ENCODE results near the gene L2HGDH. TPM values are rescaled to one million over a fixed set of nuclear protein-coding genes. Genes with fewer than 3 reads are reported as not detected.

L2HGDH gene
- total RNA-seq, 4 donors from 2014 or later = 8.6 to 13.4 (median 10.9) TPM

- H3K4me3 ChIP-seq = no peak overlapping the region
- H3K4me1 ChIP-seq = peaks cover 17 to 33% of the 10 kb centered on the region in 2 donors
- intact Hi-C loops (cut with DNase I; ENCODE audit: low total_unique reads) = no loop called here
- H3K9me3 ChIP-seq = no peaks in the 10 kb centered on the region
- no peak for TF ChIP-seq POLR2A (IDR thresholded peaks at IDR 0.05)
- TF ChIP-seq, protein P1, sequence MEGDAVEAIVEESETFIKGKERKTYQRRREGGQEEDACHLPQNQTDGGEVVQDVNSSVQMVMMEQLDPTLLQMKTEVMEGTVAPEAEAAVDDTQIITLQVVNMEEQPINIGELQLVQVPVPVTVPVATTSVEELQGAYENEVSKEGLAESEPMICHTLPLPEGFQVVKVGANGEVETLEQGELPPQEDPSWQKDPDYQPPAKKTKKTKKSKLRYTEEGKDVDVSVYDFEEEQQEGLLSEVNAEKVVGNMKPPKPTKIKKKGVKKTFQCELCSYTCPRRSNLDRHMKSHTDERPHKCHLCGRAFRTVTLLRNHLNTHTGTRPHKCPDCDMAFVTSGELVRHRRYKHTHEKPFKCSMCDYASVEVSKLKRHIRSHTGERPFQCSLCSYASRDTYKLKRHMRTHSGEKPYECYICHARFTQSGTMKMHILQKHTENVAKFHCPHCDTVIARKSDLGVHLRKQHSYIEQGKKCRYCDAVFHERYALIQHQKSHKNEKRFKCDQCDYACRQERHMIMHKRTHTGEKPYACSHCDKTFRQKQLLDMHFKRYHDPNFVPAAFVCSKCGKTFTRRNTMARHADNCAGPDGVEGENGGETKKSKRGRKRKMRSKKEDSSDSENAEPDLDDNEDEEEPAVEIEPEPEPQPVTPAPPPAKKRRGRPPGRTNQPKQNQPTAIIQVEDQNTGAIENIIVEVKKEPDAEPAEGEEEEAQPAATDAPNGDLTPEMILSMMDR (IDR thresholded peaks at IDR 0.05 in 4 of 5, conservative IDR thresholded peaks at IDR 0.05 in 1 of 5) = no peak
- ATAC-seq (no peak), DNase-seq (no peak)
- no peak overlapping the region for H3K27ac ChIP-seq
- H3K36me3 ChIP-seq = no peaks in the 10 kb centered on the region
- in situ Hi-C loops (cut with MboI; ENCODE audit: low sequenced_read_pairs in 4 of 4) = no loop called here
- H3K27me3 ChIP-seq = no peaks in the 10 kb centered on the region
These were observed 26.6 kb upstream of the L2HGDH start for GRCh38 chr14:50338587-50338986.

DNA sequence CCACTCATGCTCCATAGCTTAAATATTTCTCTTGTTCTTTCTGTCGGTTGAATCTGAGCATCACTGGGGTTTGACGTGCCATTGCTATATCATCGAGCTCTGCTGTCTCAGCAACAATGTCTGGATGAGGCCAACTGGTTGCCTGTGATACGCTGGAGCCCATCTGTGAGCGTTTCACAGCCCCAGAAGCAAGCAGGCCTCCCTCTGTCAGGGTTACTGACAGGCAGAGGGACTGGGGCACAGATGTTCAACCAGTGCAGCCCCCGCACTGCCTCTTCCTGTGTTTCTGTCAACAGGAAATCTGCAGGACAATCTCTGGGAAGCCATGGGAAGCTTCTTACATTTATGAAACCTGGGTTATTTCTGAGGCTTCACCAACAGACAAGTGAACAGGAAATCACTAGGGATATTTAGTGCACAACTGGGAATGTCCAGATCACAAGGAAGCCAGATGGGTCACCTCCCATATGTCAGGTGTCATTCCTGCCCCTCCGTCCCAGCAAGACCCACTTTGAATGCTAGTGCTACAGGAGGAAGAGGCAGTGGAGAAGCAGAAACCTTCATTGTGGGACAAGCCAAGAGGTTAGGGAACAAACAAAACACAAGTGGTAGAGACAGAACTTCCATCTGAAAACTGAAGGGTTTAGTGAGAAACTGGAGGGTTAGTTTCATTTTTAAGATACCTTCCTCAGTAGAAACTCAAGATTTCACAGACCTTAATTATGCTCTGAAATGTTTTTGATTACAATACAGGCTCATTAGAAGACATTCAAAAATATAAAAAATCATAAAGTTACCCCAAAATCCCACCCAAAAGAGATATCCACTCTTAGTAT is 24.2 kb upstream of the L2HGDH start:
- Histone ChIP-seq H3K9me3 (no peaks in the 10 kb centered on the region), H3K4me1 (peaks cover 9 to 12% of the 10 kb centered on the region in 2 donors), H3K36me3 (peaks cover 0 to 2% of the 10 kb centered on the region in 2 donors), H3K27ac (peak overlapping the region; percentile 48 to 74 (median 60)), H3K27me3 (no peaks in the 10 kb centered on the region), H3K4me3 (no peak overlapping the region)
- intact Hi-C loops (cut with DNase I; ENCODE audit: low total_unique reads) (no loop called here), in situ Hi-C loops (cut with MboI; ENCODE audit: low sequenced_read_pairs in 4 of 4) (no loop called here)
- ATAC-seq (peak in 1 of 2 donors; percentile 15), DNase-seq (no peak)
- no peak for TF ChIP-seq POLR2A (IDR thresholded peaks at IDR 0.05)
- TF ChIP-seq, protein P1 (IDR thresholded peaks at IDR 0.05 in 4 of 5, conservative IDR thresholded peaks at IDR 0.05 in 1 of 5) = no peak

GRCh38 chr14:50335389-50335788 is 23.4 kb upstream of the L2HGDH start:
- TF ChIP-seq, protein P1 (IDR thresholded peaks at IDR 0.05 in 4 of 5, conservative IDR thresholded peaks at IDR 0.05 in 1 of 5) = no peak
- TF ChIP-seq POLR2A (IDR thresholded peaks at IDR 0.05) = no peak
- DNase-seq (peak in 1 of 2 donors; percentile 52), ATAC-seq (peak; percentile 53 to 65)
- Histone ChIP-seq H3K4me1 (peaks cover 9 to 12% of the 10 kb centered on the region in 2 donors), H3K4me3 (no peak overlapping the region), H3K27ac (peak overlapping the region; percentile 48 to 74 (median 60)), H3K9me3 (no peaks in the 10 kb centered on the region), H3K36me3 (peaks cover 0 to 3% of the 10 kb centered on the region in 2 donors), H3K27me3 (no peaks in the 10 kb centered on the region)
- in situ Hi-C loops (cut with MboI; ENCODE audit: low sequenced_read_pairs in 4 of 4) (no loop called here), intact Hi-C loops (cut with DNase I; ENCODE audit: low total_unique reads) (no loop called here)

DNA sequence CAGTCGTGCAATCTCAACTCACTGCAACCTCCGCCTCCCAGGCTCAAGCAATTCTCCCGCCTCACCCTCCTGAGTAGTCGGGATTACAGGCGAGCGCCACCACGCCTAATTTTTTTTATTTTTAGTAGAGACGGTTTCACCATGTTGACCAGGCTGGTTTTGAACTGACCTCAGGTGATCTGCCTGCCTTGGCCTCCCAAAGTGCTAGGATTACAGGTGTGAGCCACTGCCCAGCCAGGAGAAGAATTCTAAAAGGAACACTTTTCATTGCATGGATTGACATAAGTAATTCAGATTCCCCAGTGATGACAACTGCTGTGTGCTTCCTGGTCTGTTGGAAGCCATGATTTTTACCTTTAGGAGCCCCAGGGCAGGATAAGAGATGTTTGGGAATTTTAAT is 22.2 kb upstream of the L2HGDH start:
- no peak for DNase-seq
- no peaks in the 10 kb centered on the region for H3K9me3 ChIP-seq
- peaks cover 0 to 3% of the 10 kb centered on the region in 2 donors for H3K36me3 ChIP-seq
- intact Hi-C loops (cut with DNase I; ENCODE audit: low total_unique reads) (no loop called here), in situ Hi-C loops (cut with MboI; ENCODE audit: low sequenced_read_pairs in 4 of 4) (no loop called here)
- H3K4me3 ChIP-seq = no peak overlapping the region
- H3K27ac ChIP-seq = peak overlapping the region in 2 of 4 donors; percentile 68 to 74
- no peaks in the 10 kb centered on the region for H3K27me3 ChIP-seq
- H3K4me1 ChIP-seq = peaks cover 9 to 12% of the 10 kb centered on the region in 2 donors
- no peak for TF ChIP-seq POLR2A (IDR thresholded peaks at IDR 0.05)
- TF ChIP-seq, protein P1 (IDR thresholded peaks at IDR 0.05 in 4 of 5, conservative IDR thresholded peaks at IDR 0.05 in 1 of 5) = no peak
- no peak for ATAC-seq

All from gastrocnemius medialis (tissue), 4 donors.